K562 (cell line): ENCODE measurements around the gene SNX1. TPM values are rescaled to one million over a fixed set of nuclear protein-coding genes. Genes with fewer than 3 reads are reported as not detected.

Experiments
- ATAC-seq: fragments of 200-7000 bp; cut with Tn5 transposase; 3 replicates; pipeline ENCODE4 v1.9.1; 2020; ENCODE audit warnings: moderate library complexity
- BruUV-seq: library from RNA; stranded (reverse); fragments of 400-500 nt; replicated peaks from 2 replicates; lab custom pipeline; 2021; lab: Mats Ljungman, UMichigan
- CTCF ChIA-PET: fragments of 300-600 bp; formaldehyde crosslinking; extraction: SDS; loops from one replicate; lab custom pipeline; 2021; ENCODE audit warnings: low intra/inter-chr PET ratio; lab: Yijun Ruan, JAX
- POLR2A ChIA-PET: fragments of 300-600, 350-650 bp; sonication (Branson Sonifier 250); formaldehyde crosslinking; extraction: SDS; loops from one replicate; lab custom pipeline; 2021; ENCODE audit warnings: antibody characterized with exemption, inconsistent platforms; lab: Yijun Ruan, JAX
- DNase-seq, 4 experiments: peaks; one replicate each; pipeline versions ENCODE4 v3.0.0 to v3.0.0-alpha.2; 2011 to 2018; ENCODE audit warnings: low spot score in 3 of 4, mixed read lengths in 3 of 4; ENCODE audit errors: extremely low read depth in 1 of 4
- FAIRE-seq: peaks from 2 replicates; lab custom pipeline; 2011; peaks lifted over from hg19 to GRCh38; lab: Jason Lieb, UNC
- H2AFZ ChIP-seq: 2 replicates; pipeline ENCODE4 v1.6.0; 2011; ENCODE audit warnings: low read depth, low read length, control low read depth, inconsistent platforms
- H3K27ac ChIP-seq: fragments of 200-600 bp; 3 replicates; pipeline ENCODE4 v1.8.0; 2011; ENCODE audit warnings: low read depth, mild to moderate bottlenecking, control low read depth, inconsistent platforms, low read length, moderate library complexity, mixed read lengths; ENCODE audit errors: extremely low read depth
- H3K27me3 ChIP-seq, 2 experiments: fragments of 300-600 bp in 1 of 2; 2 replicates in 1 of 2; 3 replicates in 1 of 2; pipeline versions ENCODE4 v1.6.0 to v1.8.0; 2011; ENCODE audit warnings: inconsistent platforms in 2 of 2, low read length in 2 of 2, mild to moderate bottlenecking in 1 of 2, mixed read lengths in 1 of 2, moderate library complexity in 1 of 2; ENCODE audit not compliant: control insufficient read depth in 2 of 2, insufficient read depth in 2 of 2
- H3K36me3 ChIP-seq: fragments of 300-600 bp; 3 replicates; pipeline ENCODE4 v1.8.0; 2011; ENCODE audit warnings: mild to moderate bottlenecking, low read length, inconsistent platforms; ENCODE audit not compliant: control insufficient read depth, insufficient read depth
- H3K4me1 ChIP-seq, 2 experiments: fragments of 200-600 bp in 1 of 2; replicated peaks in 1 of 2; 2 replicates in 1 of 2; 3 replicates in 1 of 2; pipeline versions ENCODE4 v1.5.1 to v1.8.0; 2011; ENCODE audit warnings: inconsistent platforms in 2 of 2, low read length in 2 of 2, mild to moderate bottlenecking in 1 of 2, mixed read lengths in 1 of 2, moderate library complexity in 1 of 2; ENCODE audit not compliant: control insufficient read depth in 2 of 2, insufficient read depth in 2 of 2
- H3K4me2 ChIP-seq: 2 replicates; pipeline ENCODE4 v1.6.1; 2011; ENCODE audit warnings: low read length, control low read depth, inconsistent platforms, mixed read lengths; ENCODE audit not compliant: insufficient read depth
- H3K4me3 ChIP-seq: fragments of 200-600 bp; sonication (generic), shearing (Covaris generic); 2 replicates; pipeline ENCODE4 v1.5.1; 2016; ENCODE audit warnings: control low read depth, inconsistent platforms
- H3K79me2 ChIP-seq: fragments of 200-600 bp; 3 replicates; pipeline ENCODE4 v1.8.0; 2011; ENCODE audit warnings: low read length, inconsistent platforms; ENCODE audit not compliant: control insufficient read depth, insufficient read depth
- H3K9ac ChIP-seq, 2 experiments: 2 replicates each; pipeline versions ENCODE4 v1.6.0 to v1.6.1; 2011; ENCODE audit warnings: low read depth in 2 of 2, low read length in 2 of 2, control low read depth in 1 of 2, inconsistent platforms in 1 of 2, mild to moderate bottlenecking in 1 of 2, mixed read lengths in 1 of 2; ENCODE audit not compliant: insufficient read depth in 1 of 2
- H3K9me1 ChIP-seq: one replicate; pipeline ENCODE4 v1.6.0; 2011; ENCODE audit warnings: inconsistent platforms, mild to moderate bottlenecking, low read length, moderate library complexity; ENCODE audit not compliant: control insufficient read depth, insufficient read depth
- H3K9me3 ChIP-seq: replicated peaks from 2 replicates; pipeline ENCODE4 v1.5.1; 2011; ENCODE audit warnings: low read depth, low read length, inconsistent platforms; ENCODE audit not compliant: control insufficient read depth, insufficient read depth
- H4K20me1 ChIP-seq: replicated peaks from 2 replicates; pipeline ENCODE4 v1.6.1; 2011; ENCODE audit warnings: low read length, inconsistent platforms, mixed read lengths; ENCODE audit not compliant: control insufficient read depth, insufficient read depth
- BACH1 ChIP-seq: fragments of 200-800 bp; sonication (Bioruptor generic); IDR thresholded peaks from 2 replicates; pipeline ENCODE4 v1.6.1; 2016; ENCODE audit warnings: missing genetic modification characterization, missing compliant biosample characterization
- BCOR ChIP-seq: fragments of 450-650 bp; IDR thresholded peaks from 2 replicates; pipeline ENCODE4 v1.6.1; 2016
- GTF2A2 ChIP-seq: IDR thresholded peaks from 2 replicates; pipeline ENCODE4 v1.6.1; 2016; ENCODE audit warnings: mild to moderate bottlenecking, missing genetic modification characterization, missing compliant biosample characterization
- MCM2 ChIP-seq: fragments of 450-650 bp; IDR thresholded peaks from 2 replicates; pipeline ENCODE4 v1.6.1; 2017; ENCODE audit warnings: low read depth, mild to moderate bottlenecking
- POLR2G ChIP-seq: fragments of 200-400 bp; formaldehyde crosslinking; IDR thresholded peaks from 2 replicates; pipeline ENCODE4 v1.6.1; 2017; ENCODE audit warnings: low read depth, mild to moderate bottlenecking, antibody characterized with exemption, low read length, moderate library complexity
- RBM25 ChIP-seq: fragments of 200-400 bp; formaldehyde crosslinking; IDR thresholded peaks from 2 replicates; pipeline ENCODE4 v1.6.1; 2018; ENCODE audit warnings: low read length, low read depth, moderate library complexity; ENCODE audit not compliant: severe bottlenecking
- SIX5 ChIP-seq, 2 experiments: IDR thresholded peaks; 2 replicates each; pipeline ENCODE4 v1.6.1; 2011; ENCODE audit warnings: low read length in 2 of 2, borderline replicate concordance in 1 of 2, low read depth in 1 of 2, mild to moderate bottlenecking in 1 of 2, moderate library complexity in 1 of 2; ENCODE audit not compliant: insufficient read depth in 1 of 2
- SMARCA5 ChIP-seq: fragments of 450-650 bp; IDR thresholded peaks from 2 replicates; pipeline ENCODE4 v1.6.1; 2016
- ZBTB7A ChIP-seq: IDR thresholded peaks from 2 replicates; pipeline ENCODE4 v1.6.1; 2011; ENCODE audit warnings: low read depth, mild to moderate bottlenecking, low read length, moderate library complexity, borderline replicate concordance; ENCODE audit not compliant: control insufficient read depth
- ZNF79 ChIP-seq: fragments of 250-450 bp; sonication (Bioruptor Pico); IDR thresholded peaks from 2 replicates; pipeline ENCODE4 v1.4.0; 2020; ENCODE audit warnings: low read depth, mild to moderate bottlenecking, moderate library complexity
- whole genome bisulfite sequencing: fragments of 100-300 bp; shearing (Covaris generic); methylation state at CpG from one replicate; pipeline ENCODE4 v1.1.6; 2016; ENCODE audit warnings: low coverage, mixed read lengths; ENCODE audit not compliant: insufficient coverage; ENCODE audit errors: missing lambda C conversion rate; 5-methylcytosine and 5-hydroxymethylcytosine counted together
- in situ Hi-C: fragments of 300-500 bp; cut with MboI; formaldehyde crosslinking; loops from 4 replicates; pipeline ENCODE4 v1.15.0; 2018; ENCODE audit warnings: inconsistent platforms, mixed read lengths
- intact Hi-C: fragments of 100-400 bp; cut with micrococcal nuclease; formaldehyde crosslinking; loops from 2 replicates; pipeline ENCODE4 v1.14.2; 2022
- polyA plus RNA-seq, 8 experiments: library from polyadenylated mRNA; depleted of rRNA in 4 of 8; stranded (reverse) in 5 of 8; unstranded in 3 of 8; fragments of >200 nt; fragmentation: Nextera tagmentation in 2 of 8; fragmentation: Illumina TruSeq in 1 of 8; extraction: Ambion mirVana in 2 of 8; extraction: Trizol in 1 of 8; gene quantifications; 2 replicates each; pipeline versions ENCODE4 v1.2.1 to v1.2.3, GENCODE V29; 2011 to 2014; ENCODE audit warnings: inconsistent platforms in 1 of 8, missing spikeins in 1 of 8
- total RNA-seq, 7 experiments: library from RNA; depleted of rRNA in 6 of 7; stranded (reverse); fragments of >200 nt in 6 of 7; fragmentation: Illumina TruSeq in 2 of 7; extraction: Trizol in 2 of 7; gene quantifications; 2 replicates each; pipeline versions ENCODE4 v1.2.1 to v1.2.3, GENCODE V29; 2011 to 2021; ENCODE audit warnings: low replicate concordance in 1 of 7
- TF ChIP-seq, protein P1 (sequence below): fragments of 450-650 bp; IDR thresholded peaks from 2 replicates; pipeline ENCODE4 v1.6.1; 2017; ENCODE audit warnings: antibody characterized with exemption
- TF ChIP-seq, protein P2 (sequence below): fragments of 450-650 bp; IDR thresholded peaks from 2 replicates; pipeline ENCODE4 v1.6.1; 2017; ENCODE audit warnings: antibody characterized with exemption, mild to moderate bottlenecking
- TF ChIP-seq, protein P3 (sequence below): fragments of 450-650 bp; formaldehyde crosslinking; IDR thresholded peaks from 2 replicates; pipeline ENCODE4 v1.4.0; 2022; ENCODE audit warnings: mild to moderate bottlenecking, moderate library complexity

Gene SNX1
- total and polyA plus RNA-seq, 9 of the 15 experiments (the other 6 are each of a cell fraction or from before 2014, with no cell fraction given): 11.0 to 105 (median 59.9) TPM

DNA sequence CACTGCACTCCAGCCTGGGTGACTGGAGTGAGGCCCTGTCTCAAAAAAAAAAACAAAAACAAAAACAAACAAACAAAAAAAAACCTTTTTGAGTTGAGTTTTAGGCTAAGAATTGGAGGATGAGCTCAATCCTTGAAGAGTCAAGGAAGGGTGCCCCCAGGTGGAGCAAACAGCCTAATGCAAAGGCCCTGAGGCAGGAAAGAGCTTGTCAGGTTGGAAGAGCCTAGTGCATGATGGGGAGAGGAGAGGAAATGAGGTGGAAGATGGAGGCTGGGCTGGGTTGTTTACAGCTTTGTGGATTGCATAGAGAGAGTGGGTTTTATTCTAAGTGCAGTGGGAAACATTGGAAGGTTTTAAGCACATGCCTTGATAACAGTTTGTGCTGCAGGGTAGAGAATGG lies 53.6 kb downstream of the SNX1 start (continued):
- TF ChIP-seq BCOR (peak; percentile 89), SIX5 (IDR thresholded peaks at IDR 0.05; ENCODE audit: borderline replicate concordance in 1 of 2, insufficient read depth in 1 of 2, low read depth in 1 of 2, low read length in 2 of 2) (no peak), RBM25 (peak; percentile 22), SMARCA5 (peak; percentile 86; the same call in 1 of the 2 replicates), ZBTB7A (no peak), GTF2A2 (tag) (no peak), BACH1 (tag) (no peak)
- TF ChIP-seq, protein P1, sequence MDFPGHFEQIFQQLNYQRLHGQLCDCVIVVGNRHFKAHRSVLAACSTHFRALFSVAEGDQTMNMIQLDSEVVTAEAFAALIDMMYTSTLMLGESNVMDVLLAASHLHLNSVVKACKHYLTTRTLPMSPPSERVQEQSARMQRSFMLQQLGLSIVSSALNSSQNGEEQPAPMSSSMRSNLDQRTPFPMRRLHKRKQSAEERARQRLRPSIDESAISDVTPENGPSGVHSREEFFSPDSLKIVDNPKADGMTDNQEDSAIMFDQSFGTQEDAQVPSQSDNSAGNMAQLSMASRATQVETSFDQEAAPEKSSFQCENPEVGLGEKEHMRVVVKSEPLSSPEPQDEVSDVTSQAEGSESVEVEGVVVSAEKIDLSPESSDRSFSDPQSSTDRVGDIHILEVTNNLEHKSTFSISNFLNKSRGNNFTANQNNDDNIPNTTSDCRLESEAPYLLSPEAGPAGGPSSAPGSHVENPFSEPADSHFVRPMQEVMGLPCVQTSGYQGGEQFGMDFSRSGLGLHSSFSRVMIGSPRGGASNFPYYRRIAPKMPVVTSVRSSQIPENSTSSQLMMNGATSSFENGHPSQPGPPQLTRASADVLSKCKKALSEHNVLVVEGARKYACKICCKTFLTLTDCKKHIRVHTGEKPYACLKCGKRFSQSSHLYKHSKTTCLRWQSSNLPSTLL: no peak

DNA sequence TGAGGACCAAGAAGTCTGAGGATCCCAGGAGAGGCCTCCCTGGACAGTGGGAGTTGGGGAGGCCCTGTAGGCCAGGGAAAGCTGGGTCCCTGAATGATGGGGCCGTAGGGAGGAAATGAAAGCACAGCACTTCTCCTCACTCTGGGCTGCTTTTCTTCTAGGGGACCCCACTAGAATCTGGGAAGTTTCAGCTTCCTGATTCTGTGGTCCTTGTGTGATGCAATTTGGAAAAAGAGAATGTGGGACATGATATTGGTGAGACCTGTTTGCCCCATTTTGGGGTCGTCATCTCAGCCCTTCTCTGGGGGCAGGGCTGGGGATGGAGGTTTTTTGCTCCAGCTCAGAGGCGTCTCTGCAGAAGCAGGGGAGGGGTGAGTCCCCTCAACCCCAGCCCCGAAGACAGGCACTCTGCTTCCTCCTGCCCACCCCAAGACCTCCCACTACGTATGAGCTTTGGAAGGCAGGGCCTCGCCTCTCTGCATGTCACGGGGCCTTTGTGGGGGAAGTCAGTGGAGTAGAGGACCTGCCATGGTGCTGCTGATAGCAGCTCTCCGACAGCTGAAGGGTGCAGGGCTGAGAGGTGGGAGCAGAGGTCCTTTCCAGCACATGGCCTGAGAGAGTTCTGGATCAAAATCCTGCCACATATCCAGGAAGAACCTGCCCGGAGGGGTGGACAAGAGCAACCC lies 54.3 kb downstream of the SNX1 start:
- CTCF ChIA-PET: no interaction called here
- Histone ChIP-seq H3K36me3 (peaks cover 5% of the 10 kb centered on the region; the same call in 1 of the 3 replicates), H3K4me3 (no peak overlapping the region), H3K4me1 (peaks cover 34 to 79% of the 10 kb centered on the region in 2 experiments), H3K9me3 (no peaks in the 10 kb centered on the region), H3K27me3 (no peaks in the 10 kb centered on the region), H3K4me2 (peak overlapping the region; percentile 15; the same call in 1 of the 2 replicates), H3K79me2 (no peaks in the 10 kb centered on the region), H4K20me1 (no peaks in the 10 kb centered on the region; the same call in 1 of the 2 replicates), H3K27ac (peak overlapping the region; percentile 16; the same call in 2 of the 3 replicates), H2AFZ (peak overlapping the region; percentile 83), H3K9me1 (peaks cover 4% of the 10 kb centered on the region), H3K9ac (peak overlapping the region in 1 of 2 experiments; percentile 75; a peak in 2 of 4 replicates)
- intact Hi-C loops (loop anchor here (5.0 to 10.0 kb wide), 2 partner anchors 535 to 683 kb away; no protein-coding TSS in a partner anchor), in situ Hi-C loops (no loop called here)
- no TSS peak for BruUV-seq
- DNase-seq (peak in 1 of 4 experiments; percentile 58), FAIRE-seq (no peak), ATAC-seq (no peak)
- 44% methylated on average over 9 of the region's 9 CpGs for WGBS
- POLR2A ChIA-PET: interaction anchor here (0.7 to 2.4 kb wide), 4 partner anchors 12 to 204 kb away, joined by 3 to 10 read pairs (median 8); partner anchors contain the start of genes CIAO2A and PPIB
- no peak for TF ChIP-seq ZNF79 (CRISPR knock-in tag)
- TF ChIP-seq, protein P2, sequence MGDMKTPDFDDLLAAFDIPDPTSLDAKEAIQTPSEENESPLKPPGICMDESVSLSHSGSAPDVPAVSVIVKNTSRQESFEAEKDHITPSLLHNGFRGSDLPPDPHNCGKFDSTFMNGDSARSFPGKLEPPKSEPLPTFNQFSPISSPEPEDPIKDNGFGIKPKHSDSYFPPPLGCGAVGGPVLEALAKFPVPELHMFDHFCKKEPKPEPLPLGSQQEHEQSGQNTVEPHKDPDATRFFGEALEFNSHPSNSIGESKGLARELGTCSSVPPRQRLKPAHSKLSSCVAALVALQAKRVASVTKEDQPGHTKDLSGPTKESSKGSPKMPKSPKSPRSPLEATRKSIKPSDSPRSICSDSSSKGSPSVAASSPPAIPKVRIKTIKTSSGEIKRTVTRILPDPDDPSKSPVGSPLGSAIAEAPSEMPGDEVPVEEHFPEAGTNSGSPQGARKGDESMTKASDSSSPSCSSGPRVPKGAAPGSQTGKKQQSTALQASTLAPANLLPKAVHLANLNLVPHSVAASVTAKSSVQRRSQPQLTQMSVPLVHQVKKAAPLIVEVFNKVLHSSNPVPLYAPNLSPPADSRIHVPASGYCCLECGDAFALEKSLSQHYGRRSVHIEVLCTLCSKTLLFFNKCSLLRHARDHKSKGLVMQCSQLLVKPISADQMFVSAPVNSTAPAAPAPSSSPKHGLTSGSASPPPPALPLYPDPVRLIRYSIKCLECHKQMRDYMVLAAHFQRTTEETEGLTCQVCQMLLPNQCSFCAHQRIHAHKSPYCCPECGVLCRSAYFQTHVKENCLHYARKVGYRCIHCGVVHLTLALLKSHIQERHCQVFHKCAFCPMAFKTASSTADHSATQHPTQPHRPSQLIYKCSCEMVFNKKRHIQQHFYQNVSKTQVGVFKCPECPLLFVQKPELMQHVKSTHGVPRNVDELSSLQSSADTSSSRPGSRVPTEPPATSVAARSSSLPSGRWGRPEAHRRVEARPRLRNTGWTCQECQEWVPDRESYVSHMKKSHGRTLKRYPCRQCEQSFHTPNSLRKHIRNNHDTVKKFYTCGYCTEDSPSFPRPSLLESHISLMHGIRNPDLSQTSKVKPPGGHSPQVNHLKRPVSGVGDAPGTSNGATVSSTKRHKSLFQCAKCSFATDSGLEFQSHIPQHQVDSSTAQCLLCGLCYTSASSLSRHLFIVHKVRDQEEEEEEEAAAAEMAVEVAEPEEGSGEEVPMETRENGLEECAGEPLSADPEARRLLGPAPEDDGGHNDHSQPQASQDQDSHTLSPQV: 0 out of 2 replicates have a peak, but pooled peaks have one; percentile 18
- TF ChIP-seq MCM2: no peak
- TF ChIP-seq, protein P3, sequence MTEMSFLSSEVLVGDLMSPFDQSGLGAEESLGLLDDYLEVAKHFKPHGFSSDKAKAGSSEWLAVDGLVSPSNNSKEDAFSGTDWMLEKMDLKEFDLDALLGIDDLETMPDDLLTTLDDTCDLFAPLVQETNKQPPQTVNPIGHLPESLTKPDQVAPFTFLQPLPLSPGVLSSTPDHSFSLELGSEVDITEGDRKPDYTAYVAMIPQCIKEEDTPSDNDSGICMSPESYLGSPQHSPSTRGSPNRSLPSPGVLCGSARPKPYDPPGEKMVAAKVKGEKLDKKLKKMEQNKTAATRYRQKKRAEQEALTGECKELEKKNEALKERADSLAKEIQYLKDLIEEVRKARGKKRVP (CRISPR knock-in tag): no peak
- TF ChIP-seq POLR2G: no peak
